T-helper 2 cell treated with Interferon-gamma antibody and Interleukin-4, amounts not matched to agents 5 μg/mL and 100 μg/mL, for 36 hours (primary cell): ENCODE data around the gene ABTB2.

Source experiments
- DNase-seq: peaks from one replicate; pipeline ENCODE4 v3.0.0; 2021; ENCODE audit warnings: low spot score
- H3K27ac Mint-ChIP-seq: one replicate; pipeline ENCODE4 v1.8.0; 2021; ENCODE audit warnings: mild to moderate bottlenecking, mixed read lengths
- H3K27me3 Mint-ChIP-seq: one replicate; pipeline ENCODE4 v1.8.0; 2021; ENCODE audit warnings: low read depth, mixed read lengths
- H3K36me3 Mint-ChIP-seq: one replicate; pipeline ENCODE4 v1.8.0; 2021; ENCODE audit warnings: low read depth, mixed read lengths
- H3K4me1 Mint-ChIP-seq: one replicate; pipeline ENCODE4 v1.8.0; 2021; ENCODE audit warnings: low read depth, mixed read lengths
- H3K4me3 Mint-ChIP-seq: one replicate; pipeline ENCODE4 v1.8.0; 2022; ENCODE audit warnings: mild to moderate bottlenecking, moderate library complexity, mixed read lengths
- H3K9me3 Mint-ChIP-seq: one replicate; pipeline ENCODE4 v1.8.0; 2021; ENCODE audit warnings: mixed read lengths

Gene ABTB2

GRCh38 chr11:34270711-34271110, 87.1 kb downstream of the ABTB2 start:
- peaks cover 5% of the 10 kb centered on the region for H3K27me3 Mint-ChIP-seq
- H3K4me3 Mint-ChIP-seq: no peak overlapping the region
- H3K4me1 Mint-ChIP-seq: peaks cover 10% of the 10 kb centered on the region
- no peaks in the 10 kb centered on the region for H3K9me3 Mint-ChIP-seq
- no peaks in the 10 kb centered on the region for H3K36me3 Mint-ChIP-seq
- H3K27ac Mint-ChIP-seq: no peak overlapping the region
- no peak for DNase-seq

- no peak overlapping the region for H3K4me3 Mint-ChIP-seq
- no peak overlapping the region for H3K27ac Mint-ChIP-seq
- DNase-seq: no peak
- peaks cover 5% of the 10 kb centered on the region for H3K27me3 Mint-ChIP-seq
- H3K4me1 Mint-ChIP-seq: peaks cover 11% of the 10 kb centered on the region
- no peaks in the 10 kb centered on the region for H3K36me3 Mint-ChIP-seq
- no peaks in the 10 kb centered on the region for H3K9me3 Mint-ChIP-seq
Observed at GRCh38 chr11:34269694-34270245, 88.0 kb downstream of the ABTB2 start.

GRCh38 chr11:34268906-34269430, 88.8 kb downstream of the ABTB2 start:
- Mint-ChIP-seq H3K27me3 (peaks cover 5% of the 10 kb centered on the region), H3K27ac (no peak overlapping the region), H3K4me3 (no peak overlapping the region), H3K4me1 (peaks cover 11% of the 10 kb centered on the region), H3K9me3 (no peaks in the 10 kb centered on the region), H3K36me3 (no peaks in the 10 kb centered on the region)
- no peak for DNase-seq

DNA sequence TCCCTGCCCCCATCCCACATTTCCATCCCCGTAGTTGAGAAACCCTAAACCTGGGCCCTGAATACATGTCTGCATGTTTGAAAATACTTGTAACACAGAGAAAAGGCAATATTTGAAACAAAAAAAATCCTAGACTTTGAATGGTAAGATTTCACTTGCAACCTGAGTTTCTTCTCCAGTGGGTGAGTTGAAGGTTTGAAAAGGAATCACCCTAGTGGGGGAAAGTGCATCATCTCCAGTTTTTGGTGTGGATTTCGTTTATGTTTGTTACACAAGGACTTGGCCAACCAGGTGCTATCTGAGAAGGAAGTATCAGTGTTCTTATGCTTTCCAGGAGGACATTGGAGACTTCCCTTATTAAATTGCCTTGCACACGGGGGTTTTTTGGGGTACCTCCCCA, 90.4 kb downstream of the ABTB2 start:
- H3K9me3 Mint-ChIP-seq: no peaks in the 10 kb centered on the region
- no peak overlapping the region for H3K4me3 Mint-ChIP-seq
- H3K4me1 Mint-ChIP-seq: peaks cover 14% of the 10 kb centered on the region
- DNase-seq: no peak
- H3K27ac Mint-ChIP-seq: no peak overlapping the region
- H3K36me3 Mint-ChIP-seq: no peaks in the 10 kb centered on the region
- peaks cover 5% of the 10 kb centered on the region for H3K27me3 Mint-ChIP-seq

- DNase-seq: no peak
- H3K9me3 Mint-ChIP-seq: no peaks in the 10 kb centered on the region
- H3K36me3 Mint-ChIP-seq: no peaks in the 10 kb centered on the region
- H3K4me3 Mint-ChIP-seq: peak overlapping the region; percentile 31
- H3K27ac Mint-ChIP-seq: no peak overlapping the region
- peaks cover 7% of the 10 kb centered on the region for H3K27me3 Mint-ChIP-seq
- peaks cover 14% of the 10 kb centered on the region for H3K4me1 Mint-ChIP-seq
Observed at GRCh38 chr11:34267013-34267412, 90.8 kb downstream of the ABTB2 start.

- Mint-ChIP-seq H3K36me3 (no peaks in the 10 kb centered on the region), H3K4me1 (peaks cover 14% of the 10 kb centered on the region), H3K27ac (peak overlapping the region; percentile 56), H3K4me3 (peak overlapping the region; percentile 53), H3K27me3 (peaks cover 7% of the 10 kb centered on the region), H3K9me3 (no peaks in the 10 kb centered on the region)
- no peak for DNase-seq
Observed at GRCh38 chr11:34266090-34266912, 91.5 kb downstream of the ABTB2 start.

DNA sequence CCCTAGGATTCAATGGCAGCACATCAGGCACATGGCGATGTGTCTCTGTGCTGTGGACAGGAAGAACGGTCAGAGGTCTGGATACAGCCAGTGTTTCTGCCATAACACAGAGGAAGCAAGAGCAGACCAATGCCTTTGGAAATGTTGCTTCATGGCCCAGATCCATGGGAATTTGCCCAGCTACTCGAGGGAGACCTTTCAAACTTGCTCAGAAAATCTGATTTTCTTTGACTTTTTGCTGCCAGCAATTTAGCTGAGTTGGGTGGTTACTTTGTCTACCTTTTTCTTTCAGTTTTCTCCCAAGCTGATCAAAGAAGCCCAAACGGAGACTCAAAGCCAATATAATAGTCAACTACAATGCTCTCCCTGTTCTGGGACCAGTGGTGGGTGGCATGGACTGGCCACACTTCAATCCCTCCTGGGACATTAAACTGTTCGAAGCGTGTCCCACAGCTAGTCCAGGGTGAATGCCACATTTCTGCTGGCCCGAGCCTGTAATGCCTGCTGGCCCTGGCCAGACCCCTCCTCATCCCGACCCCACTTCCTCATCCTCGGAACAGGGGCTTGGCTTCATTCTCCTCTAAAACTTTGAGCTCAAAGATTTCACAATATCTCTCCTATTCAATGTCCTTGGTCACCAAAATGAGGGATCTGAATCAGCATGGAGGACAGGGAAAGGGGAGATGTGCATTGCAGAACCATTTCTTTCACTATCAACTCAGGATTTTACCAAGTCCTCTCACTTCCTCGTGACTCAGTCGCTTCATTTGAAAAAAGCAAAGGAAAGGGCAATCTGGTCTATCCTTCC, 93.3 kb downstream of the ABTB2 start:
- Mint-ChIP-seq H3K36me3 (no peaks in the 10 kb centered on the region), H3K27ac (no peak overlapping the region), H3K4me3 (no peak overlapping the region), H3K4me1 (peaks cover 14% of the 10 kb centered on the region), H3K27me3 (peaks cover 7% of the 10 kb centered on the region), H3K9me3 (no peaks in the 10 kb centered on the region)
- no peak for DNase-seq

- Mint-ChIP-seq H3K27me3 (peaks cover 7% of the 10 kb centered on the region), H3K4me3 (no peak overlapping the region), H3K27ac (no peak overlapping the region), H3K4me1 (peaks cover 14% of the 10 kb centered on the region), H3K9me3 (no peaks in the 10 kb centered on the region), H3K36me3 (no peaks in the 10 kb centered on the region)
- no peak for DNase-seq
Observed at GRCh38 chr11:34263441-34264091, 94.2 kb downstream of the ABTB2 start.

DNA sequence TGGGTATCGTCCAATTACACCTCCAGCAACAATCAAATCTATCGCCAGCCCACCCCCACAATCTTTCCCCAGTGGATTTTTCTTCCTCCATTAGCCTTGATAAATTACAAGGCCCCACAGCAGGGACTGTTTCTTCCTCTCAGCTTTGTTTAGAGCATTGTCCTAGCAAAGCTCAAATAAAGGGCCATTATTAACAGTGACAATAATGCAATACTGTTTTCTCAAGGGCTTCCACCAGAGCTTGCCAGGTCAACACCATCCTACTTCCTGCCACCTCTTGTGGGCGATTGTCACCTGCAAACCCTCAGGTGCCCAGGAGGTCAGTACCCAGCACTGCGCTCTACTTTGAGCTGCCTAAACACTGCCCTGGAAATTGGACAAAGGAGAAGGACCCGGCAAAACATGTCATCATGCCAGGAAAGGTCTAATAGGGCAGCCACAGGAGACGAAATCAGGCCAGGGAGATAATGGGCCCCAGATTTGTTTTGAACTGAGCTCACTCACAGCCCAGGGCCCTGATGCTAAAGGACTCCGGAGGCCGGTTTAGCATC, 95.2 kb downstream of the ABTB2 start:
- Mint-ChIP-seq H3K27me3 (peaks cover 7% of the 10 kb centered on the region), H3K4me3 (no peak overlapping the region), H3K27ac (no peak overlapping the region), H3K4me1 (peaks cover 14% of the 10 kb centered on the region), H3K9me3 (no peaks in the 10 kb centered on the region), H3K36me3 (no peaks in the 10 kb centered on the region)
- no peak for DNase-seq

- Mint-ChIP-seq H3K9me3 (no peaks in the 10 kb centered on the region), H3K36me3 (no peaks in the 10 kb centered on the region), H3K4me3 (no peak overlapping the region), H3K27me3 (peaks cover 4% of the 10 kb centered on the region), H3K4me1 (peaks cover 12% of the 10 kb centered on the region), H3K27ac (no peak overlapping the region)
- no peak for DNase-seq
Observed at GRCh38 chr11:34261820-34262219, 96.0 kb downstream of the ABTB2 start.

DNA sequence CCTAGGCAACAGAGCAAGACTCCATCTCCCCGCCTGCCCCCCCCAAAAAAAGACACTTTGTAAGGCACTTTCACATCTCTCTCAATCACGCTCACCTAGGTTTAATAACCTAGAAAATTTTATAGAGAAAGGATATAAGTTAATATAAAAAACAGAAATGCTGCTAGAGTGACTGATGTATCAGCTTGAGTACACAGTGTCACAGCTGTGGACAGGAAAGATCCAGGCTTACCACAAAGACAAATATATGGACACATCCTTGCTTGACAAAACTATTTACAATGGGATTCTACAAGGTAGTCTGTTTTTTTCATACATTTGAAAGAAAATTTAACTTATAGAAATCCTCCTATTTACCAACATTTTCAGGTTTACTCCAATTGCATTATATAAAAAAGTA, 96.7 kb downstream of the ABTB2 start:
- Mint-ChIP-seq H3K9me3 (no peaks in the 10 kb centered on the region), H3K27me3 (peaks cover 2% of the 10 kb centered on the region), H3K4me3 (no peak overlapping the region), H3K27ac (no peak overlapping the region), H3K4me1 (peaks cover 6% of the 10 kb centered on the region), H3K36me3 (no peaks in the 10 kb centered on the region)
- DNase-seq: no peak

DNA sequence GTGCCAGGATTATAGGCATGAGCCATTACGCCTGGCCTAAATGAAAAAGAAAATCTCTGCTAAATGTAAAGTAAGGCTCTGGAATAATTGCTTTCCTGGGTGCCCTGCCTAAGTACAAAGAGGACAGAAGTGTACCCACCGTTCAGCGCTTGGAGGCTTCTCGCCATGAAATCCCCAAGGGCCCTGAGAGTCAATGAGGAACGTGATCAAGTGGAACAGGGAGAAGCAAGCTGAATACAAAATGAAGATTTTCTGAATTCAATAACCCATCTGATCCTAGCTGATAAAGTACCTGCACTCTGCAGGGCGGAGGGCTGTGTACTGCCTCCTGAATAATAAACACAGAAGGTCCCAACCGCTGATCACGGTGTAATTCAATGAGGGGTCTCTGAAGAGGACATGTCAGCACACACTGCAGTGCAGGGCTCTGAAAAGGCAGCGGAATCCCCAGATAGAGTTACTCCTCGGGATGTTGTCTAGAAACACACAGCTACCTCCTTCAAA, 97.7 kb downstream of the ABTB2 start:
- Mint-ChIP-seq H3K27ac (no peak overlapping the region), H3K9me3 (no peaks in the 10 kb centered on the region), H3K36me3 (no peaks in the 10 kb centered on the region), H3K4me3 (no peak overlapping the region), H3K4me1 (peaks cover 4% of the 10 kb centered on the region), H3K27me3 (peaks cover 2% of the 10 kb centered on the region)
- DNase-seq: no peak

- no peak overlapping the region for H3K4me3 Mint-ChIP-seq
- peaks cover 3% of the 10 kb centered on the region for H3K4me1 Mint-ChIP-seq
- no peaks in the 10 kb centered on the region for H3K36me3 Mint-ChIP-seq
- H3K9me3 Mint-ChIP-seq: no peaks in the 10 kb centered on the region
- H3K27me3 Mint-ChIP-seq: peaks cover 2% of the 10 kb centered on the region
- no peak for DNase-seq
- H3K27ac Mint-ChIP-seq: no peak overlapping the region
Observed at GRCh38 chr11:34259087-34259486, 98.7 kb downstream of the ABTB2 start.
